HG02642 (cell line): ENCODE data around the gene AJAP1.

ENCODE experiments used
- ATAC-seq: cut with Tn5 transposase; IDR thresholded peaks from one replicate; pipeline ENCODE4 v1.9.1; 2021; ENCODE audit warnings: mild to moderate bottlenecking; ENCODE audit not compliant: unreplicated experiment, poor library complexity

AJAP1 gene

DNA sequence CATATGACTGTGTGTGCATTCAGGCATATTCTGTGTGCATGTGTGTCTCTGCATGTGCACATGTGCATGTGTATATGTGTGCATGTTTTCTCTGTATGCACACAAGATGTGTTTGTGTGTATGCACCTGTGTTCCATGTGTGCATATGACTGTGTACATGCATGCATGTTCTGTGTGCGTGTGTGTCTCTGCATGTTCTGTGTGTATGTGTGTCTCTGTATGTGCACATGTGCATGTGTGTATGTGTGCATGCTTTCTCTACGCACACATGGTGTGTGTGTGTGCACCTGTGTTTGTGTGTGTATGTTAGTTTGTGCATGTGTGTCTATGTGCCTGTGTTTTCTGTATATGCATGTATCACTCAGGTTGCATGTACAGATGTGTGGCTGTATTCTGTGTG lies 42.3 kb downstream of the AJAP1 start:
- ATAC-seq, result no peak

DNA sequence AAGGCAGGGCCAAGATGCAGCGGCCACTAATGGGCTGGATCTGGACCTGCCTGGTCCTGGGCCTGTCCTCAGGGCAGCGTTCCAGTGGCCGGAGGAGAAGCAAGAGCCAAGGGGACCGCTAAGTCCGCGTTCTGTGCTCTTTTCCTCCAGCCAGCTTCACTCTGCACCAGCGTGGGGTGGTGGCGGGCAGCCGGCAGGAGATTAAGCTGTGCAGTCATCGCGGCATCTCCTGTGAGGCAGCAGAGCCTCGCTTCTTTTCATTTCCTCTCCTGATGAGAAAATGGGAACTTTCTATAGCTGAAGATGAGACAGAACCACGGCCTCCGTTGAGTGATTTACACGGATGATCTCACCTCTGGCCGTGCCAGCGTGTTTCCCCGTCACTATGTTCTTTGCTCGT lies 43.4 kb downstream of the AJAP1 start:
- ATAC-seq, result no peak

DNA sequence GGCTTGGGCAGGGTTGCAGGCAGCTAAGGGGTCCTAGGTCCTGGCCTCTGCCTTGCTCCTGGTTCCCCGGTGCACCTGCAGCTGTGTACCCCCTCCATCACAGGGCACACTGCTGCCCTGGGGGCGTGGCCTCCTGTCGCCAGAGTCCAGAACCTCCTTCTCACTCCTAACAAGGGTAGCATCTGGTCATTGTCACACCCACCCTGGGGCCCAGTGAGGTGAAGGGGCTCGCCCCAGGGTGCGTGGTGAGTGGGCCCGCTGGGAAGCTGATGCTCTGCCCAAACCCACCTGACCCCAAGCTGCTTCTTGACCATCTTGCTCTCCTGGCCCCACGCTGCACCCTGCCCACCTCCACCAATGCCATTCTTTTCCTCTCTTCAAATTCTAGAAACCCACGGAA lies 44.5 kb downstream of the AJAP1 start:
- no peak for ATAC-seq

DNA sequence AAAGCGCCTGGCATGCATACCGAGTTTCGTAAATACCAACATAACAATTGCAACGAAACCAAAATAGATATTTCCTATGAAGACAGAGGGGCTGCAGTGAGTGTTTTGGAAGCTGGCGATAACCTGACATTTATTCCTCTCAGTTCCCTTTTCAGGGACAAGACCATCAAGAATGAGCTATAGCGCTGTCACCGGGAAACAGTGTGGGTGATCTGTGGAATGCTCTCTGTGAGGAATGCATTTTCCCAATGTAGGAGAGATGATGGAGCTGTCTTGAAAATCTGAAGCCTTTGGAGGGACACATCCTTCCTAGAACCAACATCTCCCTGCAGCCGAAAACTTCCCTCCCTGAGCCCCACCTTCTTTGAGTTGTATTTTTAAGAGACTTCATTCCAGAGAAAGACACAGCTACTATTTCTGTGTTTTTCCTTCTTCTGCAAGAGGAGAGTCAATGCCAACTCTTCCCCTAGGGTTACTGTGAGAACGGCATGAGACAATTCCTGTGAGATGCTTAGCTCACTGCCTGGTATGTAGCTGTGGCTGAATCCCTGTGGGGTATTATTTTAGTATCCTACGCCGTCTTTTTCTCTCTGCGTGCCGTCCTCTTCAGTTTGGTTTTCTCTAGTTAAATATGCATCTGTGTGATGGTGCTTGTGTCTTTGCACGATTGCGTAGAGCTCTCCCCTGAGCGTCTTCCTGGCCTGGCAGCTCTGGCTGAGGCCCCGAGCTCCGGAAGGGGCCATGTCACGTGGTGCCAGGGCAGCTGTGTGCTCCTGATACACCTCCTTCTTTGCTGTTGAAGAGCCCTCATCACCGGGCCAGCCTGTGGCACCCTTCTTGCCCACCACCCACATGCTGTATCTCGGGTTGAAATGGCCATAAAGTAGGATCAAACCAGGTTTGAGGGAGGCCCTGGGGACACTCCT lies 45.2 kb downstream of the AJAP1 start:
- no peak for ATAC-seq

GRCh38 chr1:4700801-4701200 lies 46.4 kb downstream of the AJAP1 start:
- no peak for ATAC-seq

- ATAC-seq, result no peak
These were observed 46.9 kb downstream of the AJAP1 start for GRCh38 chr1:4701276-4701675.

DNA sequence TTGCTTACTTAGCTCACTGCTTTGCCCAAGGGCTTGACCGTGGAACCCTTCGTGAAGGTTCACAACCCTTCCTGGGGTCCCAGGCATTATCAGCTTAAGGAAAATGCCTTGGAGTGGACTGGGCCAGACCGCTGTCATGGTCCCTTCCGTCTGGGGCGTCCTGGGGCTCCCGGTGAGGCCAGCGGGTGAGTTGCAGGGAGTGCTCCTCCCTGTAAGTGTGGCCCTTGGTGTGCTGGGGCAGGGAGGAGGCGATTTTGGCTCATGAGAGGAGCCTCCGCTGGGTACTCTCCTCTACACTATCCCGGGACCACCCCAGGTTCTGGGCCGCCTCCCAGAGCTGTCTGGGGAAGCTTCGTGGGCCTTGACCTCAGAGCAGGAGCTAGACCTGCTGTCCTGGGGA lies 48.1 kb downstream of the AJAP1 start:
- no peak for ATAC-seq

- ATAC-seq, result no peak
These were observed 48.5 kb downstream of the AJAP1 start for GRCh38 chr1:4702932-4703331.

- ATAC-seq, result no peak
These were observed 49.2 kb downstream of the AJAP1 start for GRCh38 chr1:4703646-4704045.

DNA sequence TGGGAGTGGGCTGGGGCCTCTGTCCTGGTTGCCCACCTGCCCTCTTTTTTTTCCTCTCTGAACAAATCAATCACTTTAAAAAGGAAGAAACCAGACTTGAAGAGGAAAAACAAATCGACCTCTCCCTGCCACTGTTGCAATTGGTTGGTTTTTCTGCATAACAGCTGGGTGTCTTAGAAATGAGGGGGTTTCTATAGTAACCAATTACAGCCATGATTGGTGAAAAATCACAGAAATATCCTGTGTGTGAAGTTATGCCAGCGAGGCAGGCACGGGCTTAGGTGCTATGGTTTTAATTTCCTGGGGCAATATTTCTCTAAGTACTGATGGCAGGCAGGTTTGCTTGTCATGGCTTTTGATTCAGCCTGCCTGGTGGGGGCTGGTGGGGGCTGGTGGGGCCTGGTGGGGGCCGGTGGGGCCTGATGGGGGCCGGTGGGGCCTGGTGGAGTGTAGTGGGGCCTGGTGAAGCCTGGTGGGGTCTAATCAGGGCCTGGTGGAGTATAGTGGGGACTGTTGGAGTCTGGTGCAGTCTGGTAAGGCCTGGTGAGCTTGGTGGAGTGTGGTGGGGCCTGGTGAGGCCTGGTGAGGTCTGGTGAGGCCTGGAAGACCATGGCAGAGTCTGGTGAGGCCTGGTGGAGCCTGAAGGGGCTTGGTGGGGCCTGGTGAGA lies 54.6 kb downstream of the AJAP1 start:
- ATAC-seq, result no peak

- no peak for ATAC-seq
These were observed 55.2 kb downstream of the AJAP1 start for GRCh38 chr1:4709641-4710040.

DNA sequence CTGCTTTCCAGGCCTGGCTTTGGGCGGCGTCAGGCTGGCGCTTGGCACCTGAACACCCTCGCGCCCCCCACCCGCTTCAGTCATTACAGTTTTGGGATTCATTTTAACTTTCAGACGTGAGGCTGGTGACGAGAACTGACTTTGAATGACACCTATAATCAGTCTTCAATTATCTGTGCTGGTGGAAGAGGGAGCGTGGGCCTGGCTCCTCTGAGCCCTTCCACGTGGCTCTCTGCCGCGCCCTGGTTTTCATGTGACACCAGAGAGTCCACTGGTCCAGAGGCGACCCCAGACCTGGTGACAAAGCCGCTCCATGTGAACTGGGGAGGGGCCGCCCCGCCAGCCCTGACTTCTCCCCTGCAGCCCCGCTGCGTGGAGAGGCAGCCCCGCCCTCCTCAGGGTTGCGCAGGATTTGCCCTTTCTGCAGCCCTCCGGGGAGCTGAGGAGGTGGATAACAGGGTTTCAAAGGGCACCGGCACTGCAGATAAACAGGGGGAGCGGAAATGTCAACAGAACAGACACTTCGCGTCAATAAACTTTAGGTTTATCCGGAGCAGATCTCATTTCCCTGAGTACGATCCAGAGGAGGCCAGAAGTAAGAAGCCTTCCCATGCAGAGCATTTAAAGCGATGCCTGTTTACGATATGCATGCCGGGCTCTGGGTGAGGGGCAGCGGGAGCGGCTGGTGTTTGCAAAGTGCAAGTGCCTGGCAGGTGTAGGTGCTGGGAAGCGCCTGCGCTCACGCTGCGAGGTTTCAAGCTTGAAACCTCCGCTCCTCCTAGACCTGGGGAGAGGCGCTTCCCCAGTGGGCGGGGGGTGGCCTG lies 56.4 kb downstream of the AJAP1 start:
- no peak for ATAC-seq

DNA sequence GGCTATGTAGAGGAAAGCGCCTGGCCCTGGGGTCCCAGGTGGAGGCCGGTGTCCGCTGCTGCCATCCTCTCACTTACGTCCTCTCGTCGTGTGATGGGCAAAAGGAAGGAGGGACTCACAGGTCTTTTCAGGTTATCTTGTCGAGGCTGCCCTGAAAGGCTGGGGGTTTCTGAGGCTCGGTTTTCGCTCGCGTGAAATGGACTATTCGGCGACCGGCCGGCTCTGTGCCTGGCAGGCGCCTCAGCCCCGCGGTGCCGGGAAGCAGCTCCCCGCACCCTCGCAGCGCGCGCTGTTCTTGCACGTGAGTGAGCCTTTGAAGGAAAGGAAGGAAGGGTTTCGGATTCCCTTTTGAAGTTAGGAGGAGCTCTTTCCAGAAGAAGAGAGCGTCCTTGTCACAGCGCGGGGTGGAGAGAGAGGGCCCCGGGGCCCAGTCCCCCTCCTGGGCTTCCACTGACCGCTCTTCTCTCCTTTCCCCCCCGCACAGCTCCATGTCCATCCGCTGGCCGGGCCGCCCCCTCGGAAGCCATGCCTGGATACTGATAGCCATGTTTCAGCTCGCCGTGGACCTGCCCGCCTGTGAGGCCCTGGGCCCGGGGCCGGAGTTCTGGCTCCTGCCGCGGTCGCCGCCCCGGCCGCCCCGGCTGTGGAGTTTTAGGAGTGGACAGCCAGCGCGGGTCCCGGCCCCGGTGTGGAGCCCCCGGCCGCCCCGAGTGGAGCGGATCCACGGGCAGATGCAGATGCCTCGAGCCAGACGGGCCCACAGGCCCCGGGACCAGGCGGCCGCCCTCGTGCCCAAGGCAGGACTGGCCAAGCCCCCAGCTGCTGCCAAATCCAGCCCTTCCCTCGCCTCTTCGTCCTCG lies 57.2 kb downstream of the AJAP1 start:
- no peak for ATAC-seq

GRCh38 chr1:4713669-4714068 lies 59.3 kb downstream of the AJAP1 start:
- no peak for ATAC-seq

DNA sequence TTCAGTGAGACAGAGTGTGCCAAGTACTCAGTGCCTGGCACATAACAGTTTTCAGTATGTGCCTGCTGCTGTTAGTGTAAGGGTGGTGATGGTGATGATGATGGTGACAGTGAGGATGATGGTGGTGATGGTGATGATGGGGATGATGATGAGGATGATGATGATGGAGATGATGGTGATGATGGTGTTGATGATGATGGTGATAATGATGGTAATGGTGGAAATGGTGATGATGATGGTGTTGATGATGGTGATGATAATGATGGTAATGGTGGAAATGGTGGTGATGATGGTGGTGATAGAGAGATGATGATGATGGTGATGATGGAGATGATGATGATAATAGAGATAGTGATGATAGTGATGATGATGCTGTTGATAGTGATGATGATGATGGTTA lies 62.0 kb downstream of the AJAP1 start:
- ATAC-seq, result no peak

DNA sequence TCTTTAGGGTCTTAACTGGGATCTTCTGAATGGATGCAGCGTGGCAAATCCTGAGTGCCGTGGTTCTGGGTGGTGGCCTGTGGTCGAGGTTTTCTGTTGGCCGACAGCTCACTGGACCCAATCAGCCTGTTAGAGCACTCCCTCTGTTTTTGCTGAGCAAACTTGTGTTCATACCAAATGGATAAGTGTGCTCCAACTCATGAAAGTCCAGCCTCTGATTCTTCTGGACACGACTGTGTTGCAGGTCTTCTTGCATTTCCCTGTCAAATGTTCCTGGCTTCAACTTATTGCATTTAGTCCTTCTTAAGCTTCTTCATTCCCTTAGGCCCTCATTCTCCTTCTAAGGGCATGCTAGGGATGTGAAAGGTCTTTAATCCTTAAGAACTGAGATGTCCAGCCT lies 63.7 kb downstream of the AJAP1 start:
- ATAC-seq, result no peak

- no peak for ATAC-seq
These were observed 68.7 kb downstream of the AJAP1 start for GRCh38 chr1:4723106-4723505.

DNA sequence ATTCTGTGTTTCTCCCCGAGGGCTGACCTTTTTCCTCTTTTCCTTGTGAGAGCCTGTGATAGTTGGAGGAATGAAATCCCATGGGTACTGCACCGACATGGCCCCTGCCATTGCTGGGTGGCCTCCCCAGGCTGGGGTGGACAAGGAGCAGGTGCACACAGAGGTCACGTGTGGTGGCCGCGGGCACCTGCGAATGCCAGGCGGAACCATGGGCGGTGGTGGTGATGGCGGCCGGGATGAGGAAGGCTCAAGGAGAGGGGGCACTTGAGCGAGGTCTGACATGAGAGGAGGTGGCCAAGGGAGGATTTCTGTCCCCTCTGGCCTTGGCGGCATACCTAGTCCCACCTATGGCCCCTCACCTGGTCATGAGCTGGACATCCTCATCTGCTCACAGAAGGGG lies 69.6 kb downstream of the AJAP1 start:
- ATAC-seq, result no peak

- no peak for ATAC-seq
These were observed 70.4 kb downstream of the AJAP1 start for GRCh38 chr1:4724695-4725250.

GRCh38 chr1:4725416-4725815 lies 71.0 kb downstream of the AJAP1 start:
- ATAC-seq, result no peak
